ENCODE data around the gene CLDN7.

Gene CLDN7

GRCh38 chr17:7215136-7215638 is 47.1 kb downstream of the CLDN7 start:
- TF ChIP-seq CTCF (conservative IDR thresholded peaks at IDR 0.05; ENCODE audit: low read depth) = no peak
- ChIA-PET CTCF (interaction anchor here (0.6 to 1.4 kb wide), 2 partner anchors 102 to 169 kb away, joined by 3 to 4 read pairs; no protein-coding TSS in a partner anchor), POLR2A (ENCODE audit: low non-redundant PET) (no interaction called here)
- H3K27ac ChIP-seq = peak overlapping the region; percentile 99
- DNase-seq (ENCODE audit: low spot score) = peak; percentile 94

- peak; percentile 60 for TF ChIP-seq CTCF (conservative IDR thresholded peaks at IDR 0.05; ENCODE audit: low read depth)
- peak; percentile 98 for DNase-seq (ENCODE audit: low spot score)
- CTCF ChIA-PET = interaction anchor here (0.6 kb wide), 1 partner anchor 101 kb away, joined by 3 read pairs; no protein-coding TSS in a partner anchor
- POLR2A ChIA-PET (ENCODE audit: low non-redundant PET) = no interaction called here
- peak overlapping the region; percentile 99 for H3K27ac ChIP-seq
These were observed 47.8 kb downstream of the CLDN7 start for GRCh38 chr17:7214300-7215135.

- POLR2A ChIA-PET (ENCODE audit: low non-redundant PET) = no interaction called here
- peak overlapping the region; percentile 99 for H3K27ac ChIP-seq
- TF ChIP-seq CTCF (conservative IDR thresholded peaks at IDR 0.05; ENCODE audit: low read depth) = no peak
- CTCF ChIA-PET = no interaction called here
- DNase-seq (ENCODE audit: low spot score) = peak; percentile 73
These were observed 48.4 kb downstream of the CLDN7 start for GRCh38 chr17:7213895-7214299.

GRCh38 chr17:7211491-7212273 is 50.6 kb downstream of the CLDN7 start:
- ChIA-PET POLR2A (ENCODE audit: low non-redundant PET) (no interaction called here), CTCF (no interaction called here)
- H3K27ac ChIP-seq = no peak overlapping the region
- no peak for TF ChIP-seq CTCF (conservative IDR thresholded peaks at IDR 0.05; ENCODE audit: low read depth)
- DNase-seq (ENCODE audit: low spot score) = no peak
